Raji (cell line): Measurements from ENCODE around the gene C14orf93.

Source experiments
- POLR2A ChIP-seq: IDR thresholded peaks from 2 replicates; pipeline ENCODE4 v1.6.1; 2011; ENCODE audit warnings: low read depth, low read length, control low read depth; ENCODE audit not compliant: insufficient read depth

The C14orf93 gene

GRCh38 chr14:22995889-22996625 lies 13.9 kb downstream of the C14orf93 start:
- TF ChIP-seq POLR2A = no peak

- no peak for TF ChIP-seq POLR2A
Observed at GRCh38 chr14:22994762-22995275, 15.1 kb downstream of the C14orf93 start.

GRCh38 chr14:22993517-22993916 lies 16.4 kb downstream of the C14orf93 start:
- no peak for TF ChIP-seq POLR2A

GRCh38 chr14:22991852-22992251 lies 18.1 kb downstream of the C14orf93 start:
- TF ChIP-seq POLR2A = no peak

- TF ChIP-seq POLR2A = no peak
Observed at GRCh38 chr14:22987291-22987690, 22.7 kb downstream of the C14orf93 start.

- TF ChIP-seq POLR2A = no peak
Observed at GRCh38 chr14:22986508-22987054, 23.4 kb downstream of the C14orf93 start.

- no peak for TF ChIP-seq POLR2A
Observed at GRCh38 chr14:22985894-22986507, 23.9 kb downstream of the C14orf93 start.

GRCh38 chr14:22984959-22985658 lies 24.8 kb downstream of the C14orf93 start:
- TF ChIP-seq POLR2A = no peak

- 0 out of 2 replicates have a peak, but pooled peaks have one; percentile 25 for TF ChIP-seq POLR2A
Observed at GRCh38 chr14:22982477-22983245, 27.3 kb downstream of the C14orf93 start, which contains the start of gene AJUBA. Gene AJUBA (minus strand): TSS chr14:22982551. CDS start chr14:22982266, 285 bp downstream.

- TF ChIP-seq POLR2A = no peak
Observed at GRCh38 chr14:22981876-22982476, 28.0 kb downstream of the C14orf93 start.

- TF ChIP-seq POLR2A = no peak
Observed at GRCh38 chr14:22981090-22981875, 28.7 kb downstream of the C14orf93 start.

GRCh38 chr14:22980672-22981089 lies 29.3 kb downstream of the C14orf93 start:
- no peak for TF ChIP-seq POLR2A

GRCh38 chr14:22979748-22980392 lies 30.1 kb downstream of the C14orf93 start:
- no peak for TF ChIP-seq POLR2A
